COLO829 (cell line): ENCODE data around the gene WNT7A.

Experiments used
- DNase-seq: peaks from one replicate; pipeline ENCODE4 v3.0.0; 2012; ENCODE audit warnings: low spot score

The WNT7A gene

GRCh38 chr3:13844911-13845310 lies 35.0 kb downstream of the WNT7A start:
- DNase-seq = no peak

GRCh38 chr3:13844286-13844685 lies 35.6 kb downstream of the WNT7A start:
- DNase-seq = no peak

- no peak for DNase-seq
These were observed 36.5 kb downstream of the WNT7A start for GRCh38 chr3:13843351-13843750.

- no peak for DNase-seq
These were observed 37.6 kb downstream of the WNT7A start for GRCh38 chr3:13842226-13842625.

DNA sequence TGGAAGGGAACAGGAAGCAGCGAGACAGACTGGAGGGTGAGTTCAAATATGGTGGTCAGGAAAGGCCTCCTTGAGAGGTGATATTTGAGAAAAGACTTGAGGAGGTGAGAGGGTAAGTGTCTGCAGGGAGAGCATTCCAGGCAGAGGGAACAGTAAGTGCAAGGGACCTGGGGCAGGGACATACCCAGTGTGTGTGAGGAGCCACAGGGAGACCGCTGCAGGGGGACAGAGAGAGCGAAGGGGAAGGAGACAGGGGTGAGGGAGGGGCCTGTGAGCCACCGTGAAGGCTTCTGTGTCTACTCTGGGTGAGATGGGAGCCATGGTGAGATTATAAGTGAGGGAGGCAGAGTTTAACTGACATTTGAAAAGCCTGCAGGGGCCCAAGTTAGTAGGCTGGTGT lies 38.0 kb downstream of the WNT7A start:
- no peak for DNase-seq

DNA sequence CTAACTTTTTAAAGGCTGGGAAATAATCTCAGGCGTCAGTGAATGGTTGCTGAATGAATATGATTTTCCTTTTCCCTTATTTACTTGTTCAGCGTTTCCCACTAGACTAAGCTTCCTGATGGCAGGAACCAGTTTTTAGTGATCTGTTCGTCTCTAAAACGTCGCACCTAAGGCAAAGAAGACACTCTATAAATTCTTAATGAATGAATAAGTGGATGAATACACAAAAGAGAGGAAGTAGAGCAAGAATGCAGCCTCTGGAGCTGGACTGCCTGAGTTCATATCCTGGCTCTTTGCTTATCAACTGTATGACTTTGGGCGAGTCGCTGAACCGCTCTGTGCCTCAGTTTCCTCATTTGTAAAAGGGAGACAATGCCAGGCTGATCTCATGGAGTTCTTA lies 38.7 kb downstream of the WNT7A start:
- DNase-seq = no peak

DNA sequence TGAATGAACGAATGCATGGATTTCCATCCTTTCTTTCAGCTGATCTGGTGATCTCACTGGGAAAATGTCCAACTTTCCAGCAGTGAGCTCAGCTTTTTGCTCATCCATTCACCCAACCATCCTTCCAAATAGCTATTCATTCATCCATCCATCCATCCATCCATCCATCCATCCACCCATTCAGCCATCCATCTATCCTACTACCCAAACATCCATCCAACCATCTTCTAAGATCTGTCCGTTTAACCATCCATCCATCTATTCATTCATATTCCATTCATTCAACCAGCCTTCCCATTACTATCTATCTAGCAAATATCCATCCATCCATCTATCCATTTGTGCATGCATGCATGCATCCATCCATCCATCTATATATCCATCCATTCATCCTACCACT lies 39.4 kb downstream of the WNT7A start:
- DNase-seq = no peak

- no peak for DNase-seq
These were observed 40.0 kb downstream of the WNT7A start for GRCh38 chr3:13839726-13840340.

DNA sequence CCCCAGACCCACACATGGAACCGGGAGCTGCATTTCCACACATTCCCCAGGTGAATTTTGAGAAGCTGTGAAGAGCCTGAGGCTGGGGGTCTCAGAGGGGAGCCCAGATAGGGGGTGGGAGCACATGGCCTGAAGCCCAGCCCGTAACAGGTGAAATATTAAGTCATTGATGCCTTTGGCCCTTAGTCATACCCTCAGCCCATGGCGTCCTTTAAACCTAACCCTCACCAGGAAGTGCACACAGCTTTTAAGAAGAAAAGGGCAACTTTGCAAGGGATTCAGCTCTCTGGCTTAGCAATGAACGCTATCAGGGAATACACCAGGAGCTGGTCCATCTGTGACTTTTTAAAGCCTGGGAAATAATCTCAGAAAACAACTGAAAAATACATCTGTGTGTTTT lies 40.6 kb downstream of the WNT7A start:
- no peak for DNase-seq

- DNase-seq = no peak
These were observed 41.5 kb downstream of the WNT7A start for GRCh38 chr3:13838421-13838820.

- DNase-seq = no peak
These were observed 42.1 kb downstream of the WNT7A start for GRCh38 chr3:13837751-13838150.

- DNase-seq = no peak
These were observed 42.9 kb downstream of the WNT7A start for GRCh38 chr3:13836658-13837587.

- no peak for DNase-seq
These were observed 44.6 kb downstream of the WNT7A start for GRCh38 chr3:13835246-13835645.

DNA sequence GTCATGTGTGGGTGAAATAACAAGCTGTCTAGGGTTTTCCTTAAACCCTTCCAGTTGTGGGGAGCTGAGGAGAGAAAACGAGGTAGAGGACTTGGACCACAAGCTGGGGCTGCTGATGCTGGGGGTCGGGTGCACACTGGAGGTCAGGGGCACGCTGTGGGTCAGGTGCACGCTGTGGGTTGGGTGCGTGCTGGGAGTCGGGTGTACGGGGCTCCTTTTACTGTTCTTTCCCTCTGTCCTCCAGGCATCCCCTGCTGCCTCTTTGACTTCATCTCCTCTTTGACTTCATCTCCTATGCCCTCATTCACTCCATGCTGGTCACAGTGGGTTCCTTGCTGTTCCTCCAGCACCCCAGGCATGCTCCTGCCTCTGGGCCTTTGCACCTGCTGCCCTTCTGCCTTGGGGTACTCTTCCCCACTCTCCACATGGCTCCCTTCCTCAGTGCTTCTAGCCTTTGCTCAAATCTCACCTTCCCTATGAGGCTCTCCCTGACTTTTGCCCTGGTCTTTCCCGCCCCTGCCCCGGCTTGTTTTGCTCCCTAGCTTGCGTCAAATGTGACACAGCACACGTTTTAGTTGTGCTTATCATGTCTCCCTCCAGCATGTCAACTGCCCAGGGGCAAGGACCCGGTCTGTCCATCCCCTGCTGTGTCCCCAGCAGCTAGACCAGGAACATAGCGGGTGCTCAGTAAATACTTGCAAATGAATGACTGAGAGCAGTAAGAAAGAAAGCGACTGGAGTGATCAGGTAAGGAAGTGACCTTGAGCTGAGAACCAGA lies 45.4 kb downstream of the WNT7A start:
- DNase-seq = no peak

- DNase-seq = no peak
These were observed 46.2 kb downstream of the WNT7A start for GRCh38 chr3:13833506-13834257.

DNA sequence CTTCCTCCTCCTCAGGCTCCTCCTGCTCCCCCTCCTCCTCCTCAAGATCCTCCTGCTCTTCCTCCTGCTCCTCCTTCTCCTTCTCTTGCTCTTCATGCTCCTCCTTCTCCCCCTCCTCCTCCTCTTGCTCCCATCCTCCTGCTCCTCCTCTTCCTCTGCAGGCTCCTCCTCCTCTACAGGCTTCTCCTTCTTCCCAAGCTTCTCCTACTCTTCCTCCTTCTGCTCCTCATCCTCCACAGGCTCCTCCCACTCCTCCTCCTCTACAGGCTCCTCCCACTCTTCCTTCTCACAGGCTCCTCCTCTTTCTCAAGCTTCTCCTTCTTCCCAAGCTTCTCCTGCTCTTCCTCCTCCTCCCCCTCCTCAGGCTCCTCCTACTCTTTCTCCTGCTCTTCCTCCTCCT lies 47.7 kb downstream of the WNT7A start:
- no peak for DNase-seq

GRCh38 chr3:13831386-13831996 lies 48.4 kb downstream of the WNT7A start:
- DNase-seq = no peak

DNA sequence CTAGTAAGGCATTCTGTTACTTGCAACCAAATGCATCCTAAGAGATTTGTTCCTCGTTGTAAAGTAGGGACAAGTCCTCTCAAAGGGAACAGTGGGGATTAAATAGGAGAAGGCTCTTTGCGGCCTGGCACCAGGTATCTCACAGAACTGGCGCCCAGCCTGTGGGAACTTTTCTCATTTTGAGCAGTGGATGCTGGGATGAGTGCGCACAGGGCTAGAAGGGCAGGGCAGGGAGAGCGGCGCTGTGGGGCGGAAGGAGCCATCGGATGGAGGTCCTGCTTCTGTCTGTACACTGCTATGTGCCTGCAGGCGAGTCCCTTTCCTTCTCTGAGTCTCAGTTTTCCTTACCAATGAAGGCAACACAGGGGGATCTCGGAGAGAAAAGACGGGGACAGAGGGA lies 50.6 kb downstream of the WNT7A start:
- no peak for DNase-seq

DNA sequence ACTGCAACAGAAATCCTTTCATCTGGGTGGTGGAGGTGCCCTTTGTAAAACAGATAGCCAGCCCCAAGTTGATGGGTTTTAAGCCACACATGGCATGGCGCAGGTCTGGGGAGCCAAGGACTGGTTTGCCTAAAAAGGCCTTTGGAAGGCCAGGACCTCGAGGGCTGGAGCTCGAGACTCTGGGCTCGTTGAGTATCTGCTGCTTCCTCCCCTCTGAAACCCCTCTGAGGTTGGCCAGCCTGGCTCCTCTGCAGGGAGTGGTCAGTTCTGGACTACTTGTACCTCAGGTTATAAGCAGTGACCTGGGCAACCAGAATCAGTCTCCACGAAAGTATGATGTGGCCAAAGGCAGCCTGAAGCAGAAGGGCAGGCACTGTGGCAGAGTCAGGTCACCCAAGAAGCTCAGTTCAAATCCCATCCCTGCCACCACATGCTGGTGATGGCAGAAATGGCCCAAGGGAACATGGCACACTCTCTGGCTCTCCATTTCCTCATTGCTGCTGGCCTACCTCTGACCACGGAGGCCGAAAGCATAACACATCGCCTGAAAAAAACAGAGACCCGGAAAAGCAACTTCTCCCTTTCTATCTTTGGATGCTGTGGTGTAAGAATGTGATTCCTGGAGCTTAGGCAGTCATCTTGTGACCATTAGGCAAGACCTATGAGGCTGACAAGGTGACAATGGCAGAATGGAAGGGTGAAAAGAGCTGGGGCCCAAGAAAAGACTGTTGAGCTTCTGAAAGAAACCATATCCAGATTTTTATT lies 51.2 kb downstream of the WNT7A start:
- DNase-seq = no peak

GRCh38 chr3:13827699-13828098 lies 52.2 kb downstream of the WNT7A start:
- DNase-seq = no peak

- no peak for DNase-seq
These were observed 52.6 kb downstream of the WNT7A start for GRCh38 chr3:13827256-13827655.
